Left ventricle myocardium inferior (tissue), 1 donor: ENCODE data around the gene RUNX1. TPM values are rescaled to one million over a fixed set of nuclear protein-coding genes. Genes with fewer than 3 reads are reported as not detected.
"Not testable (repeated sequence)": the region's sequence is repeated elsewhere in the genome, so short reads cannot be mapped to it uniquely, and the experiment has no call there.

Experiments
- DNase-seq: peaks from one replicate; pipeline ENCODE4 v3.0.0-alpha.2; 2020
- H3K27ac ChIP-seq: fragments of 200-600 bp; replicated peaks from 2 replicates; pipeline ENCODE4 v1.8.0; 2021
- H3K27me3 ChIP-seq: fragments of 200-600 bp; 2 replicates; pipeline ENCODE4 v1.8.0; 2021; ENCODE audit warnings: low read depth
- H3K36me3 ChIP-seq: fragments of 200-600 bp; 2 replicates; pipeline ENCODE4 v1.8.0; 2021
- H3K4me1 ChIP-seq: fragments of 200-600 bp; 2 replicates; pipeline ENCODE4 v1.8.0; 2021
- H3K4me3 ChIP-seq: fragments of 200-600 bp; 2 replicates; pipeline ENCODE4 v1.8.0; 2021; ENCODE audit warnings: mild to moderate bottlenecking, moderate library complexity
- H3K9me3 ChIP-seq: fragments of 200-600 bp; replicated peaks from 2 replicates; pipeline ENCODE4 v1.8.0; 2021
- CTCF ChIP-seq: fragments of 200-600 bp; IDR thresholded peaks from 2 replicates; pipeline ENCODE4 v1.8.0; 2021; ENCODE audit warnings: antibody characterized with exemption, mild to moderate bottlenecking, borderline replicate concordance
- intact Hi-C: fragments of 100-400 bp; cut with micrococcal nuclease; formaldehyde crosslinking; loops from one replicate; pipeline ENCODE4 v1.11.0; 2022
- total RNA-seq: library from RNA; stranded (reverse); fragmentation: NEBNext Ultra II Directional; extraction: Animal tissue kit (Norgen Biotek cat#: 25700); gene quantifications from one replicate; pipeline ENCODE4 v1.2.1, GENCODE V29; 2021
- donor health status: DM: no; HTN: yes; CAD: no; lungs with severe emphysema.

The RUNX1 gene
- total RNA-seq, 1 donor from 2014 or later, result 1.5 TPM

- no peaks in the 10 kb centered on the region for H3K36me3 ChIP-seq
- intact Hi-C loops, result no loop called here
- no peak for DNase-seq
- peaks cover 2% of the 10 kb centered on the region for H3K9me3 ChIP-seq
- H3K4me1 ChIP-seq, result no peaks in the 10 kb centered on the region
- no peak overlapping the region for H3K4me3 ChIP-seq
- peaks cover 68% of the 10 kb centered on the region for H3K27me3 ChIP-seq
- no peak for TF ChIP-seq CTCF
- no peak overlapping the region for H3K27ac ChIP-seq
Observed at GRCh38 chr21:34958040-34958439, 91.1 kb downstream of the RUNX1 start.

DNA sequence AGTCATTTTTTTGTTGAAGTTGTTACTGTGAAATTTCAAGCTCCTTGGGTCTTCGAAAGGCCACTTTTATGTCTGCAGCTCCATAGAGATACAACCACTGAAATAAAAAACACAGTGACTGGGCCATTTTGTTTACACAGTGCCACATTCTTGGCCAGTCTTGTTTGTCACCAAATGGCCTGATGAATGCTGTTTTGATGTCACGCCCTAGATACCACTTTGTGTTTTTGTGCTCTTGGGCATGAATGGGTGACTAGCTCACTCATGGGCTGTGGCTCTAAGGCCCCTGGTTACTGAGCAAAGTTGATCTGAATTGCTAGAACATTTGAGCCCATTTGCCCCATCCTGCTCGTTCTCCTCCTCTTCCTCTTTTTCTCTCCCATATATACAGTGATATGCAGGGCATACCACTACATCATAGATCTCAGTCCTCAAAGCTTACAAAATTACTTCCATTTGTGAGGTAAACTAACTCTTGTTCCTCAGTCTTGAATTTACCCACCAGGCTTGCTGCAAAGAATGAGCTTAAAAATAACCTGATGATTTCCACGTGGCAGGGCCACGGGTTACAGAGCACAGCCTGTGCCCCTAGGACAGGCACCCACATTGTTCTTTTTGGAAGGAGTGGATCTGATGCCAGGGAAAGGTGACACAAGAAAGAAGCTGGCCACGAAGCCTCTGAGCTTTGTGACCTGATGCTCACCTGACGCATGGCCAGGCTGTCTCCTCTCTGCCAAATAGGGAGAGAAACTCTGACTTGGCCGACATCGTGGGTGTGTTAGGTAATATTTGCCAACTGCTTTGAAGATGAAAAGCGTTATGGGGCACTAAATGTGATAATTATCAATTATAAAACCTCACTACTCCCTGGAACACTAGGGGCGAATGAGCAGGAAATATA lies 92.4 kb downstream of the RUNX1 start:
- no peak for DNase-seq
- H3K4me3 ChIP-seq, result no peak overlapping the region
- peaks cover 2% of the 10 kb centered on the region for H3K9me3 ChIP-seq
- TF ChIP-seq CTCF, result no peak
- H3K27ac ChIP-seq, result no peak overlapping the region
- H3K4me1 ChIP-seq, result no peaks in the 10 kb centered on the region
- intact Hi-C loops, result no loop called here
- H3K27me3 ChIP-seq, result peaks cover 64% of the 10 kb centered on the region
- H3K36me3 ChIP-seq, result no peaks in the 10 kb centered on the region

DNA sequence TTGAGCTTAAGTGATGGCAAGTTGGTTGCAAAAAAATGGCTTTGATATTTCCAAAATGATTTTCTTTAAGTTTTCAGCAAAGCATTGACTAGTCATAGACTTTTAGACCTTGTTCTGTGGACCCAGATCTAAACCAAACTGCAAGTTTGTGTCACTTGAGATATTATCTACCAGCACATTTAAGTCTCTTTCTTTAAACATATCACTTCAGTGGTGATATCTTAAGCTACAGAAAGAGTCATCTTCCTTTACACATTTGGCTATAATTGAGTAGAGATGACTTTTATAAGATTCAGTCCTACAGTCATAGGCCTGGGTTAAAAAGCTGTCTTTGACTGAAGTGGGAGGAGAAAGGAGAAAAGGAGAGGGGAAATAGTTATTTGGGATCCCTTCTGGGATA lies 95.2 kb downstream of the RUNX1 start:
- intact Hi-C loops, result no loop called here
- Histone ChIP-seq H3K27me3 (peaks cover 53% of the 10 kb centered on the region), H3K9me3 (peaks cover 2% of the 10 kb centered on the region), H3K36me3 (no peaks in the 10 kb centered on the region), H3K4me3 (no peak overlapping the region), H3K4me1 (no peaks in the 10 kb centered on the region), H3K27ac (no peak overlapping the region)
- no peak for DNase-seq
- no peak for TF ChIP-seq CTCF

DNA sequence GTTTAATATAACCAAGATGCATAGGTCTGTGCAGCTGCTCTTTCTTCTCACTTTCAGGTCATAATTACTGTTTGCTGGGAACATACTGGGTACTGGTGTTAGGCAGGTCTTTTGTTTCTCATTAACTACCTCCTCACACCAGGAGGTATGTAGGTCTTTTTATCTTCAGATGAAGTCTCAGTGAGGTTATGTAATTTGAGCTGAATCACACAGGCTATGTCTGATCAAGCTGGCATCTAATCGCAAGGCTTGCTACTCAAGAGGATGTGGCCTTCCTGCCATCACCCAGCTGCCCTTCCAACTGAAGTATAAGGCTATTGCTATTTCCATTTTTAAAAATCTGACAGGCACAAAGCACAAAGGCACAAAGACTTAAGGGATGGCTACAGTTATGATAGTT lies 96.4 kb downstream of the RUNX1 start:
- peaks cover 2% of the 10 kb centered on the region for H3K9me3 ChIP-seq
- no peak for TF ChIP-seq CTCF
- DNase-seq, result no peak
- intact Hi-C loops, result no loop called here
- H3K36me3 ChIP-seq, result no peaks in the 10 kb centered on the region
- H3K27me3 ChIP-seq, result peaks cover 60% of the 10 kb centered on the region
- H3K27ac ChIP-seq, result no peak overlapping the region
- no peak overlapping the region for H3K4me3 ChIP-seq
- H3K4me1 ChIP-seq, result no peaks in the 10 kb centered on the region

DNA sequence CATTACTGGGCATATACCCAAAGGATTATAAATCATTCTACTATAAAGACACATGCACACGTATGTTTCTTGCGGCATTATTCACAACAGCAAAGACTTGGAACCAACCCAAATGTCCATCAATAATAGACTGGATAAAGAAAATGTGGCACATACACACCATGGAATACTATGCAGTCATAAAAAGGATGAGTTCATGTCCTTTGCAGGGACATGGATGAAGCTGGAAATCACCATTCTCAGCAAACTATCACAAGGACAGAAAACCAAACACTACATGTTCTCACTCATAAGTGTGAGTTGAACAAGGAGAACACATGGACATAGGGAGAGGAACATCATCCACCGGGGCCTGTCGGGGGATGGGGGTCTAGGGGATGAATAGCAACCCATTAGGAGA lies 97.2 kb downstream of the RUNX1 start:
- H3K4me1 ChIP-seq, DNase-seq, H3K36me3 ChIP-seq, intact Hi-C loops, H3K4me3 ChIP-seq, H3K27ac ChIP-seq, H3K9me3 ChIP-seq: not testable (repeated sequence)
- peaks cover 56% of the 10 kb centered on the region for H3K27me3 ChIP-seq

GRCh38 chr21:34950980-34951379 lies 98.1 kb downstream of the RUNX1 start:
- no peaks in the 10 kb centered on the region for H3K4me1 ChIP-seq
- peaks cover 53% of the 10 kb centered on the region for H3K27me3 ChIP-seq
- intact Hi-C loops, result no loop called here

More at GRCh38 chr21:34950980-34951379, 98.1 kb downstream of the RUNX1 start:
- Histone ChIP-seq H3K36me3 (no peaks in the 10 kb centered on the region), H3K27ac (no peak overlapping the region), H3K4me3 (no peak overlapping the region), H3K9me3 (peaks cover 2% of the 10 kb centered on the region)
- DNase-seq, result no peak
- TF ChIP-seq CTCF, result no peak
